Measurements from ENCODE around the gene THAP4. TPM values are rescaled to one million over a fixed set of nuclear protein-coding genes. Genes with fewer than 3 reads are reported as not detected.

THAP4 gene
- total and polyA plus RNA-seq, 8 donors = 16.0 to 172 (median 49.3) TPM

DNA sequence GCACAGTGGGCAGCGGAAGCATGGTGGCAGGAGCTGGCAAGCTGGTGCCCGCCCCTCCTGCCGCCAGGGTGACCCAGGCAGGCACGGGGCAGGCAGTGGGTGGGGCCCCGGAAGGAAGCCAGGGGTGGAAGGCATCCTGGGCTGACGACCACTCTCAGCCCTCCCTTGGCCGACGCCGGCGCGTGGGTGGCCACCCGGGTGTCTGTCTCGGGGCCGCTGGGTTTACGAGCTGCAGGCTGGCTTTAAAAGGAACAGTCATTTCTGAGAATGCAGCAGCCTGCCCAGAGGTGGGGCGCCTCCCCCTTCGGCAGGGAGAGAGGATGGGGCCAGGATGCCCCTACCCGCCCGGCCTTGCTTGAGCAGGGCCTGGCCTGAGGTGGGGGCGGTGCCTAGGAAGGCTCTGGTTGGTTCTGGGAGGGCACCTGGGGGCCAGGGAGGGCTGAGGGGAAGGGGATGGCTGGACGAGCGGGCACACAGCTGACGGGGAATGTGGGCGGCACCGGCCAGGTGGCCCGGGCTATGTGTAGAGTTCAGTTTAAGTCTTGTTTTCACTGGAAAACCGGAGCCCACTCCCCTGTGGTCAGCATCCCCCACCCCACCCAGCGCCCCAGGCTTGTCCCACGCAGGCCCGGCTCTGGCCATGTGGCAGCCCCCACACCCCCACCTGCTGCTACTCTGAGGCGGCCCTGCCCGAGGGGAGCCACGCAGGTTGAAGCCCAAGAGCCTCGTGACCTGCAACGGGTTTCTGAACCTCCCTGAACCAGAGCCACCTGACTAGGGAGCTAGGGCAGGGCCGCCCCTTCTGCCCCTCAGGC, 72.2 kb downstream of the THAP4 start:
- intact Hi-C loops (cut with DNase I; ENCODE audit: low total_unique reads) = no loop called here
- H3K36me3 ChIP-seq = peaks cover 4 to 27% (median 19%) of the 10 kb centered on the region in 4 donors
- WGBS, 5 donors = 76 to 87% (median 80%) methylated on average over 25 to 36 of the region's 36 CpGs
- H3K4me3 ChIP-seq = no peak overlapping the region
- H3K9me3 ChIP-seq = no peaks in the 10 kb centered on the region
- H3K27ac ChIP-seq = peak overlapping the region in 3 of 5 donors; percentile 26 to 51 (median 30)
- no peak for DNase-seq
- H3K4me1 ChIP-seq = peaks cover 34 to 66% (median 55%) of the 10 kb centered on the region in 4 donors
- TF ChIP-seq EP300 (IDR thresholded peaks at IDR 0.05) = no peak
- TF ChIP-seq POLR2AphosphoS5 (IDR thresholded peaks at IDR 0.05) = peak in 1 of 3 donors; percentile 20
- no peak for TF ChIP-seq CTCF (IDR thresholded peaks at IDR 0.05)
- peaks cover 0 to 14% (median 0%) of the 10 kb centered on the region in 3 donors for H3K27me3 ChIP-seq

DNA sequence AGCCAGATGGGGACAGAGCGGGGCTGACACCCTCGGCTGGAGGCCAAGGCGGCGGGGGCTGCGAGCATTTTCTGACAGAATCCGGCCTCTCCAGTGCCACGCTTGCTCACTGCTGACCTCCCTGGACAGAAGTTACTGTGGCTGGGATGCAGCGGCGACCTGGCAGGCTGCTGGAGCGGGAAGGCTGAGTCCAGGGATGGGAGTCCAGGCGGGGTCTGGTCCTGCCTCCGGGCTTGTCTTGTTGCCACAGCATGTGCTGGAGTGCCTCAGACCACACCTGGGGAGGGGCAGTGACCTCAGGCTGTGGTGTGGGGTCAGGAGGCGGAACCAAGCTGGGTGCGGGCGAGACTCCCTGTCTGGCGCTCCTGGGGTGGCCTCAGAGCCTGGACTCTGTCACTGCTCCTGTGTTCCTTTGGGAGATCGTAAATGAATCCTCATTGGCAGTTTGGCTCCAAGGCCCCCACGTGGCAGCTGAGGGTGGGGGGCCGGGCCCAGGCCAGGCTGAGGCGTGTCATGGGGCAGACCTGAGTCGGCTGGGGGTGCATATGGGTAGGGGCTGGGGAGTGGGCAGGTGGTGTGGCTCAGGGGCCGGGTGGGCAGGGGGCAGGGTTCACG, 72.9 kb downstream of the THAP4 start:
- H3K36me3 ChIP-seq = peaks cover 4 to 27% (median 19%) of the 10 kb centered on the region in 4 donors
- peaks cover 38 to 72% (median 61%) of the 10 kb centered on the region in 4 donors for H3K4me1 ChIP-seq
- H3K4me3 ChIP-seq = no peak overlapping the region
- no peaks in the 10 kb centered on the region for H3K9me3 ChIP-seq
- intact Hi-C loops (cut with DNase I; ENCODE audit: low total_unique reads) = no loop called here
- WGBS, 5 donors = 79 to 89% (median 80%) methylated on average over 12 to 23 of the region's 23 CpGs
- peak overlapping the region in 3 of 5 donors; percentile 26 to 51 (median 30) for H3K27ac ChIP-seq
- no peak for DNase-seq
- no peak for TF ChIP-seq CTCF (IDR thresholded peaks at IDR 0.05)
- no peak for TF ChIP-seq POLR2AphosphoS5 (IDR thresholded peaks at IDR 0.05)
- TF ChIP-seq EP300 (IDR thresholded peaks at IDR 0.05) = no peak
- TF ChIP-seq POLR2A (IDR thresholded peaks at IDR 0.05) = no peak
- peaks cover 0 to 21% (median 0%) of the 10 kb centered on the region in 3 donors for H3K27me3 ChIP-seq

DNA sequence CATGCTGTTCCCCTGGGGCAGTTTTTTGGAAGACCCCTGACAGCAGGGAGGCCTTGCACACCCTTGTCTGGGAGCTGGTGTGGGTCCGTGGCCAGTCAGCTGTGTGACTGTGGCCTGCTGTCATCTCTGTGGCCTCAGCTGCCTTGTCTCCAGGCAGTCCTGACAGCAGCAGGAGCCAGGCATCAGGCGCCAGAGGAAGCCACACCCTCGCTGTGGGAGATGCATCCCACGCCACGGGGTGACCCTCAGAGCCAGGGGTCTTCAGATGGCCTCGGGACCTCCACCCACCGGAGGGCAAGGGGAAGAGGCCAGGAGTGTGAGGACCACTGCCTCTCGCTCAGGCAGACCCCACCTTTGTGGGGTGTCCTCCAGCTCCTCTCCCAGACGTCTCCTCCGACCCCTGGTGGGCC, 73.4 kb downstream of the THAP4 start:
- H3K36me3 ChIP-seq = peaks cover 4 to 23% (median 19%) of the 10 kb centered on the region in 4 donors
- no peak for TF ChIP-seq EP300 (IDR thresholded peaks at IDR 0.05)
- TF ChIP-seq POLR2AphosphoS5 (IDR thresholded peaks at IDR 0.05) = no peak
- no peak for TF ChIP-seq CTCF (IDR thresholded peaks at IDR 0.05)
- peak in 1 of 2 donors; percentile 2 for DNase-seq
- 75 to 93% (median 77%) methylated on average over 2 to 10 of the region's 10 CpGs for WGBS, 5 donors
- H3K4me1 ChIP-seq = peaks cover 38 to 67% (median 60%) of the 10 kb centered on the region in 4 donors
- peak overlapping the region in 3 of 5 donors; percentile 26 to 51 (median 30) for H3K27ac ChIP-seq
- intact Hi-C loops (cut with DNase I; ENCODE audit: low total_unique reads) = no loop called here
- H3K4me3 ChIP-seq = no peak overlapping the region
- H3K27me3 ChIP-seq = peaks cover 0 to 26% (median 0%) of the 10 kb centered on the region in 3 donors
- no peaks in the 10 kb centered on the region for H3K9me3 ChIP-seq

GRCh38 chr2:241563031-241563507, 73.9 kb downstream of the THAP4 start:
- no peaks in the 10 kb centered on the region for H3K9me3 ChIP-seq
- peaks cover 38 to 69% (median 63%) of the 10 kb centered on the region in 4 donors for H3K4me1 ChIP-seq
- no peak for DNase-seq
- H3K4me3 ChIP-seq = no peak overlapping the region
- H3K27ac ChIP-seq = peak overlapping the region in 1 of 5 donors; percentile 30
- H3K27me3 ChIP-seq = peaks cover 0 to 30% (median 0%) of the 10 kb centered on the region in 3 donors
- TF ChIP-seq POLR2A (IDR thresholded peaks at IDR 0.05) (no peak), EP300 (IDR thresholded peaks at IDR 0.05) (no peak)
- H3K36me3 ChIP-seq = peaks cover 4 to 23% (median 19%) of the 10 kb centered on the region in 4 donors
- 71 to 89% (median 79%) methylated on average over 9 to 13 of the region's 13 CpGs for WGBS, 5 donors
- intact Hi-C loops (cut with DNase I; ENCODE audit: low total_unique reads) = no loop called here

All from stomach (tissue), 9 donors.